VCaP (cell line): ENCODE data around the gene RFC1.

Source experiments
- H3K27ac ChIP-seq: fragments of 450-650 bp; 2 replicates; pipeline ENCODE4 v1.5.1; 2017
- TF ChIP-seq, protein P1 (sequence below): fragments of 450-650 bp; conservative IDR thresholded peaks from 2 replicates; pipeline ENCODE4 v1.5.1; 2017; ENCODE audit warnings: mild to moderate bottlenecking, moderate library complexity

RFC1 gene

DNA sequence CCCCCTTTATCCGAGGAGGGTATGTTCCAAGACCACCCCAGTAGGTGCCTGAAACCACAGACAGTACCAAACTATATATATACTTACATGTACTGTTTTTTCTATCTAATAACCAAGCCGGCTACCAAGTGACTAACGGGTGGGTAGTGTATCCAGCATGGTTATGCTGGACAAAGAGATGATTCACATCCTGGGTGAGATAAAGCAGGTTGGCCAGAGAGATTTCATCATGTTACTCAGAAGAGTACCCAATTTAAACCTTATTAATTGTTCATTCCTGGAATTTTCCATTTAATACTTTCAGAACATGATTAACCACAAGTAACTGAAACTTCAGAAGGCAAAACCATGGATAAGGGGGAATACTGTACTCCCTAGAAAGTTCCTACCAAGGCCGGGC is 46.5 kb downstream of the RFC1 start:
- no peak overlapping the region for H3K27ac ChIP-seq
- TF ChIP-seq, protein P1, sequence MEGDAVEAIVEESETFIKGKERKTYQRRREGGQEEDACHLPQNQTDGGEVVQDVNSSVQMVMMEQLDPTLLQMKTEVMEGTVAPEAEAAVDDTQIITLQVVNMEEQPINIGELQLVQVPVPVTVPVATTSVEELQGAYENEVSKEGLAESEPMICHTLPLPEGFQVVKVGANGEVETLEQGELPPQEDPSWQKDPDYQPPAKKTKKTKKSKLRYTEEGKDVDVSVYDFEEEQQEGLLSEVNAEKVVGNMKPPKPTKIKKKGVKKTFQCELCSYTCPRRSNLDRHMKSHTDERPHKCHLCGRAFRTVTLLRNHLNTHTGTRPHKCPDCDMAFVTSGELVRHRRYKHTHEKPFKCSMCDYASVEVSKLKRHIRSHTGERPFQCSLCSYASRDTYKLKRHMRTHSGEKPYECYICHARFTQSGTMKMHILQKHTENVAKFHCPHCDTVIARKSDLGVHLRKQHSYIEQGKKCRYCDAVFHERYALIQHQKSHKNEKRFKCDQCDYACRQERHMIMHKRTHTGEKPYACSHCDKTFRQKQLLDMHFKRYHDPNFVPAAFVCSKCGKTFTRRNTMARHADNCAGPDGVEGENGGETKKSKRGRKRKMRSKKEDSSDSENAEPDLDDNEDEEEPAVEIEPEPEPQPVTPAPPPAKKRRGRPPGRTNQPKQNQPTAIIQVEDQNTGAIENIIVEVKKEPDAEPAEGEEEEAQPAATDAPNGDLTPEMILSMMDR, result no peak

DNA sequence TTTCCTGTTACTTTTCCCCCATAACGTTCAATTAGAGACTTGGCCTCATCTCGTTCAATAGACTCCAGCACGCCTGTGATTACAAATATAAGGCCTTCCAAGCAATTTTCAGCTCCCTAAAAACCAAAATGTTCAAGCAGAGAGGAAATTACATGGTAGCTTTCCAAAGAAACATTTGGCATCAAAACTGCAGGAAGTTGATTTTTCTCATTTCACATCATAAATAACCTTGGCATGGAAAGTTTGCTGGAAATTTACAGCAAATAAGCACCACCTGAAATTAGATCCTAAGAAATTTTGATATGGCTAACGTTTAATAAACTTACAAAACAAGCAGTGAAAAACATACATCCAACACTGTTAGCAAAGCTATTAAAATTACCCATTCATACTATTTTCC is 53.3 kb downstream of the RFC1 start:
- H3K27ac ChIP-seq, result no peak overlapping the region
- TF ChIP-seq, protein P1, result no peak

DNA sequence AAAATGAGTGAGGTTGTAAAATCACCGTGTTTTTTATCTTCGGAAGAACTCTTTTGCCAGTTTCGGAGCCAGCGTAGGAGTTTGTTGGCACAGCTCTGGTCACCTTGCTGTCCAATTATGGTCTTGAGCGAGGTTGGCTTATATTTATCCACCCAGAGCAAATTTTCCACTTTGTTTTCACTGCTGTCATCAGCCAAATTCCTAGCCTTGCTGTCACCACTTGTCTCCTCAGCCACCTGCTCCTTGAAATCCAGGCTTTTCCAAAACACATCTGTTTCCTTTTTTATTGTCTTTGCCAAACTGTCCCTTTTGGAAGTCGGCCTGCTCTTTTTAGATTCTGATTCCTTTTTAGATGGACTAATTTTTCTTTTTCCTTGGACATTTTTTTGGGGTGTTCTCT is 57.6 kb downstream of the RFC1 start:
- TF ChIP-seq, protein P1, result no peak
- no peak overlapping the region for H3K27ac ChIP-seq

DNA sequence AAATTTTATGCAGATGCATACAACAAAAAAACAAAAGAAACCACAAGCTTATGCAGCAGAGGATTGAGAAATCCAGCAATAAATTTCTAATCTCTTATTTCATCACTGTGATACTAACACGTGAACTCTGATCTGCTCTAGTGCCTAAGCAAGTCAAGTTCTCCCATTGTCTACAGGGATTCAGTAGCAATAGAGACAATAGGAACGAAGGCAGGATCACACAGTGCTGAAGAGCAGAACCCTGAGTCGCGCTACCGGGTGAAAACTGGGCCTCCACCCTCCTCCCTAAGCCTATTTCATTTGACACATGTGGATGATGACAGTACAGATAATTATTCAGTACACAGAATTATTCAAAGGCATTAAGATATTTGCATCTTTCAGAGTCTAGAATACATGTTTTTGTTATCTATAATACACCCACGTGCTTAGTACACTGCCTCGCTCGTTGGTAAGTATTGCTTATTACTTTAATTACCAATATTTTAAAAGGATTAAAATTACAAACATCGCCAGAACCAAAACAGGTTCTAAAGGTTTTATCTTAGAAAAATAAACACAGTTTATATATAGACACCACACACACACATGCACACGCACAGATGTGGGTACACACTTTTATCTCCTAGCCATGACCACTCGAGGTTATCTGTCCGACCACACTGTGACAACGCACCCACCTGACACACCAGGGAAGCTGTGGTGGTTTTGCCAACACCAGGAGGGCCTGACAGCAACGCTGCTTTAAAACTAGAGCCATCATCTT is 60.1 kb downstream of the RFC1 start:
- TF ChIP-seq, protein P1, result no peak
- no peak overlapping the region for H3K27ac ChIP-seq

DNA sequence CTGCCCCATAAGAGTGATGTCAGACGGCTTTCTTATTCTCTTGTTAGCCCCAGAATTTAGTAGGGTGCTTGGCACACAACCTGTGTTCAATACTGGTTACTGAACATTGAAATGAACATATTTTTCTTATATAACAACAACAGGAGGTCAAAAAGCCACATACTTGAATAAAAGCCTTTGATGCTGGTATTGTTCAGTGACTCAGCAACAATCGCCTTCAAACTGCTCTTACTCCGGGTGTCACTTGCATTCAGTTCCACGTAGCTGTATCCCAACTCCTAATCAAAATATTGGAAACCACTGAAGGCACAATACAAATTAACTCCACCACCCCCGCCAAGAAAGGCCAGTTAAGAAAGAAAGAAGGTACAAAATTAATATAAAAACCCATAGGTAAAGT is 61.5 kb downstream of the RFC1 start:
- no peak overlapping the region for H3K27ac ChIP-seq
- TF ChIP-seq, protein P1, result no peak

DNA sequence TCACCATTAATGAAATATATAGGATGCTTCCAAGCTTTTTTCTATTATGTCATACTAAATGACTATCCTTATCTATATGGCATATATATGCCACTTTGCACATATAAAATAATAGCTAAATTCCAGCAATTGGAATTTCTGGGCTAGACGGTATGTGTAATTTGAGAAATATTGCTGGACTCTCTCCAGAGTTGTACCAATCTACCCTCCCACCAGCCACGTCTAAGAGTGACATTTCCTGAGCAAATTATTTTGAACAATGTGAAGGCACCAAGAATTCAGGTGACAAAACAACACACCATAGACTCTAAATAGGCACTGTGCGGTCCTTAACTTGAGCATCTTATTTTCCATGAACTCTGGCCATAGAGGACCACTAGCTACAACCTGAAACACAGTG is 62.3 kb downstream of the RFC1 start:
- TF ChIP-seq, protein P1, result no peak

DNA sequence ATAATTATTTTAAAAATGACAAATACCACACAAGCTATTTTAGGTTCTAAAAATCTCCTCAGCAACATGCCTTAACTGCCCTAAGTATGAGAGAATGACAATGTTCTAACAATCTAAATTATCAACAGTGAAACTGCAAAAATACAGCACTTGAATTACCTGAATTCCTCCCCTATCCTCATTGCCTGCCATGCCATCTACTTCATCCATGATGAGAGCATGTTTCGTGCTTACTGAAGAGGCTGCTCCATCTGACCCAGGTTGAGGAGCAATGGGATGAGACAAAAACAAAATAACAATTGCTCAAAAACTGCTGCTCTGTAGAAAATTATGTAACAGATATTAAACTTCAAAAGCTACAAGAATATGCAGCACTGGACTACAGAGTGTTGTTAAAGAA is 63.3 kb downstream of the RFC1 start:
- no peak overlapping the region for H3K27ac ChIP-seq
- TF ChIP-seq, protein P1, result no peak

More for the DNA sequence above, 62.3 kb downstream of the RFC1 start:
- H3K27ac ChIP-seq, result no peak overlapping the region
